GM10266 (cell line): ENCODE results near the gene PROM2.

Source experiments
- DNase-seq: peaks from one replicate; pipeline ENCODE4 v3.0.0; 2012; ENCODE audit errors: extremely low spot score
- CTCF ChIP-seq: IDR thresholded peaks from 2 replicates; pipeline ENCODE4 v1.5.1; 2012; ENCODE audit warnings: mild to moderate bottlenecking, low read depth; ENCODE audit not compliant: control insufficient read depth, insufficient read depth; ENCODE audit errors: missing control alignments

The PROM2 gene

GRCh38 chr2:95329891-95330793 lies 55.9 kb downstream of the PROM2 start:
- DNase-seq: no peak
- no peak for TF ChIP-seq CTCF

- DNase-seq: no peak
- TF ChIP-seq CTCF: no peak
Measured at GRCh38 chr2:95330794-95331338, 56.6 kb downstream of the PROM2 start.

- DNase-seq: no peak
- no peak for TF ChIP-seq CTCF
Measured at GRCh38 chr2:95331606-95332005, 57.4 kb downstream of the PROM2 start.

- TF ChIP-seq CTCF: no peak
- DNase-seq: no peak
Measured at GRCh38 chr2:95332036-95332435, 57.8 kb downstream of the PROM2 start.

GRCh38 chr2:95333056-95333455 lies 58.8 kb downstream of the PROM2 start:
- TF ChIP-seq CTCF: no peak
- DNase-seq: no peak

- no peak for TF ChIP-seq CTCF
- DNase-seq: no peak
Measured at GRCh38 chr2:95333888-95334338, 59.7 kb downstream of the PROM2 start.
